ENCODE results near the gene FAM20C.
"Not testable (repeated sequence)": the region's sequence is repeated elsewhere in the genome, so short reads cannot be mapped to it uniquely, and the experiment has no call there.

Gene FAM20C

GRCh38 chr7:242826-243579 lies 50.6 kb downstream of the FAM20C start:
- DNase-seq (ENCODE audit: low read depth, low spot score): not testable (repeated sequence)

DNA sequence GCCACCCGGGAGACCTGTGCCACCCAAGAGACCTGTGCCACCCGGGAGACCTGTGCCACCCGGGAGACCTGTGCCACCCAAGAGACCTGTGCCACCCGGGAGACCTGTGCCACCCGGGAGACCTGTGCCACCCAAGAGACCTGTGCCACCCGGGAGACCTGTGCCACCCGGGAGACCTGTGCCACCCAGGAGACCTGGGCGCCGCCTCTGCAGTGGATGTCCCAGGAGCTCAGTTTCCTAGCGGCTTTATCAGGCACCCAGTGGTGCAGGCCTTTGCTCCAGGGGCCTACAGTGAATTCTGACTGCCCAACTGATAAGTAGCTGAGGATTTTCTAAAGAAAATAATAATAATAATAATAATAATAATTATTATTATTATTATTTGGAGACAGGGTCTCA lies 51.2 kb downstream of the FAM20C start:
- not testable (repeated sequence) for DNase-seq (ENCODE audit: low read depth, low spot score)

- no peak for DNase-seq (ENCODE audit: low read depth, low spot score)
These were observed 52.6 kb downstream of the FAM20C start for GRCh38 chr7:244974-245373.

- no peak for DNase-seq (ENCODE audit: low read depth, low spot score)
These were observed 53.4 kb downstream of the FAM20C start for GRCh38 chr7:245574-246295.

DNA sequence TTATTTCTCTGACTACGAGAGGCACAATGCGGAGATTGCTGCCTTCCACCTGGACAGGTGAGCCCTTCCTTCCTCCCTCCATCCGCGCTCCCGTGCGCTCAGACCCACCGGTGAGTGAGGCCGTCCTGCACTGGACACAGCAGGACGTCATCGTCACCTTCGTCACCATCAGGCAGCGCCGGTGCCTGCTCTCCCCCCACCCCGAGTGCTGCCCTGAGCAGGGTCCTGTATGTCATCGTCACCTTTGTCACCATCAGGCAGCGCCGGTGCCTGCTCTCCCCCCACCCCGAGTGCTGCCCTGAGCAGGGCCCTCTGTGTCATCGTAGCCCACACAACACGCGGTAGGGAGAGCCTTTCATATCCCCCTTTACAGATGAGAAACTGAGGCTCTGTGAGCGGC lies 54.1 kb downstream of the FAM20C start:
- no peak for DNase-seq (ENCODE audit: low read depth, low spot score)

GRCh38 chr7:247181-247580 lies 54.8 kb downstream of the FAM20C start:
- no peak for DNase-seq (ENCODE audit: low read depth, low spot score)

DNA sequence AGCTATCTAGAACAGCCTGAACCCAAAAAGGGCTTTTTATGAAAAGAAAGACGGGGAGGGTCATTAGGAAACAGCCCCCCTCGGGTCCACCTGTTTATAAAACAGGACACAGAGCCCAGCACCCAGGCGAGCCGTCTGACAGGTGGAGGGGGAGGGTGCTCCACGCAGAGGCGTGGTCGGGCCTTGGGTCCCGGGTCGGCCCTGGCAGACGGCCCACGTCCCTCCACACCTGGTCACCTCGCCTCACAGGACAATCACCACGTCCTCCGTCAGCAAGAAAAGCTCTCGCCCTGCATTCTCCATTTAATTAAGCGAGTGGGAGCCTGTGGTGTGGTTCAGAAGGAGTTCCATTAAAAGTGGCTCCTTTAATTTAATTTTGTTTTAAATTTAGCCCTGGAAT lies 55.3 kb downstream of the FAM20C start:
- DNase-seq (ENCODE audit: low read depth, low spot score): no peak

GRCh38 chr7:248732-249435 lies 56.5 kb downstream of the FAM20C start:
- no peak for DNase-seq (ENCODE audit: low read depth, low spot score)

DNA sequence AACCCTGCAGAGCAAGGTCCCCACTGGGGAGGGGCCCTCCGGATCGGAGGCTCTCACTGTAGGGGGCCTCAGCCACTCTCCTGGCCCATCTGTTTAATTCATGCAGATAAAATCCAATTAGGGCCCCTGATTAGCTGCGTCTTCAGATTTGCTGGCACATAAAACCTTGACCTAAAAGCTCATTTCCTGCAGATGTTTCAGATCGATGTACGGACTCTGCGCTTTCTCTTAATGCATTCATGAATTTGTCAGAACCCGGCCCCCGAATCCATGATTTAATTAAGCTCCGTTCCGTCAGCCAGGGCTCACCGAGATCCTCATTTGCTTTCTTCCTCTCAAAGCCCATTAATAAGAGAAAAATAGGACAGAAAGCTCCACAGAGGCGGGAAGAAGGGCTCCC lies 57.6 kb downstream of the FAM20C start:
- DNase-seq (ENCODE audit: low read depth, low spot score): no peak

DNA sequence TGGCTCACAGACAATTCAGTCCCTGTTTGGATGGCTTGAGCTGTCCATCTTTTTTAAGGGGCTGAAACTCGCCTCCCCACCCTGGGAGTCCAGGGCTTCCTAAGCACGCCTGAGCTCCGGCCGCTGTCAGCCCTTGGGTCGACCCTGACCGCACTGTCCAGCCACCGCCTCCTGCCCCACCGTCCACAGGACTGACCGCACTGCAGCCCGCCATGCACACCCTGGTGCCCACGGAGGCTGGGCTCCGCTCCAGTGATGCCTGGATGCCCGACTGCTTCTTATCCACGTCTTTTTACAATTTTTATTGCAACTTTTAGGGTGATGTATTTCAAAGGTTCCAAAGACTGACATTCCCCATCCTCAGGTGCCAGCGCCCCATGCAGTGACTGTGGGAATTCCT lies 58.2 kb downstream of the FAM20C start:
- no peak for DNase-seq (ENCODE audit: low read depth, low spot score)

GRCh38 chr7:251005-251404 lies 58.6 kb downstream of the FAM20C start:
- DNase-seq (ENCODE audit: low read depth, low spot score): no peak

DNA sequence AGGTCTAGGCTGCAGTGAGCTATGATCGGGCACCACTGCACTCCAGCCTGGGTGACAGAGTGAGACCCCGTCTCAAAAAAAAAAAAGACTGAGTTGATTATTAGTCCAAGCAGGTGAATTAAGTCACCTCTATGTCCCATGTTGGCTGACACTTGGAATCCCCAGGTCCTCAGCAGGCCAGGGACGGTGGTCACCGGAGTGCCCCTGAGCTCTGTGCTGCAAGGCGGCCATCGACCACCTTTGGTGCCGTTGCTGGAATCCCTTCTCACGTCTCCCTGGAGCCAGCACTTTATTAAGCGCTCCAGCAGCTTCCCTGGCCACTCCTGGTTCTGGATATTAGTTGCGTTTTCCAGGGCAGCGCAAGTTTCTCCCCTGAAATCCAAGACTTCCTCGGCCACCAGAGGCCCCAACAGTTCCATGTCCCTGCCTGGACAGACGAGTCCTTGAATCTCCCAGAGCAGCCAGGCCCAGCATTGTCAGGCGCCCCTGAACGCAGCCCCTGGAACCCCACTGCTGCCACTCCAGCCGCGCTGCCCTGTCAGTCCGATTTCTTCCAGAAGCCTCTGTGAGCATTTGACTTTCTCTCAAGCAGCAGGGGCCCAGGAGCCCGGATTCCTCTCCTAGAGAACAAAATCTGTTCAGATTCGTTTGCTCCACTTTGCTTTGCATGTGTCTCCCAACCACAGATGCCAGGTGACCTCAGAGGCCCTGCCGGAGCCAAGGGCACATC lies 59.2 kb downstream of the FAM20C start:
- no peak for DNase-seq (ENCODE audit: low read depth, low spot score)

GRCh38 chr7:252216-252965 lies 60.0 kb downstream of the FAM20C start:
- DNase-seq (ENCODE audit: low read depth, low spot score): no peak

DNA sequence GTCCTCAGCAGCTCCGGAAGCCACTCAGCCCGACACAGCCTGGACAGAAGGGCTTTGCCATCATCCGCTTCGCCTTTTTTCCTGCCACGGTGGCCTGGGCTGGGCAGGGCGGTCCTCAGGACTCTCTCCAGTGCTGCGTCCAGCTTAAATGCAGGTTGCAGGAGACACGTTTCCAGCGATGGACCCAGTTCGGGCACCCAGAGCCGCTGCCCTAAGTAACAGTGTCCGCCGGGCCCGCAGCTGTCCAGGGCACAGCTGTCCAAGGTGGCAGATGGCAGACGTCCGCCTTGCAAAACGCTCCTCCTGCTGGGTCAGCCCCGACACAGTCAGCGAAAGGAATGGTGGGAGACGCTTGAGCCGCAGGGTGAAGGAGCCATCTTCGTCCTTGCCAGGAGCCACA lies 60.6 kb downstream of the FAM20C start:
- no peak for DNase-seq (ENCODE audit: low read depth, low spot score)

DNA sequence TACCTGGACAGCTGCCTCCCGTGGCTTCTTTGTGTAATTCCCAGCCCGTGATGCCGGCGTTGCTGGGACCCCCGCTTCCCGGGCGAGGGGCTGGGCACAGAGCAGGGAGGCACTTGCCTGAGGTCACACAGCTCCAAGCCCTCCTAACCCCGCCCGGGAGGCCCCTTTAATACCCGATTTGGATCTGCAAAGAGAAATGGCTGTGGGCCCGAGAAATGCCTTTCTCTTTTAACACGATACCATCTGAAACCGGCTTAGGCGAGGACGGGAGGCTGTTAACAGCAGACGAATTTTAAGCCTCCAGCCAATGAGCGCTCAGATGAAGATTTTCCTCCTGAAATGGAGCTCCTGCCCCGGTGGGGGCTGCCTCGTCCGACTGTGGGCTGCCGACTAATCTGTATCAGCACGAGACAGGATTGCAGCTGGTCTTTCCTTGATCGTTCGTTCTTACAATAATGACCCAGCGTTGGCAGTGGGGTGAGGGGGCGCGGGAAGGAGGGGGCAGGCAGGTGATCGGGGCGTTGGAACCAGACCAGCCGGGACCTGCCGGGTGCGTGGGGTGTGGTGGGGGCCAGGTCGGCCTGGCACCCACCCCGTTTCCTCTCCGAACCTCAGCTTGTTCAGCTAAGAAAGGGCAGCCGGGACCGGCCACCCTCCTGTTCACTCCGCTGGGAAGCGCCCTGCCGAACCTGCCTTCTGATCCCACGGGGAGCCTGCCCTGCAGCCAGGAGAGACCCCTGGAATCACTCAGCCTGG lies 61.4 kb downstream of the FAM20C start:
- DNase-seq (ENCODE audit: low read depth, low spot score): no peak

DNA sequence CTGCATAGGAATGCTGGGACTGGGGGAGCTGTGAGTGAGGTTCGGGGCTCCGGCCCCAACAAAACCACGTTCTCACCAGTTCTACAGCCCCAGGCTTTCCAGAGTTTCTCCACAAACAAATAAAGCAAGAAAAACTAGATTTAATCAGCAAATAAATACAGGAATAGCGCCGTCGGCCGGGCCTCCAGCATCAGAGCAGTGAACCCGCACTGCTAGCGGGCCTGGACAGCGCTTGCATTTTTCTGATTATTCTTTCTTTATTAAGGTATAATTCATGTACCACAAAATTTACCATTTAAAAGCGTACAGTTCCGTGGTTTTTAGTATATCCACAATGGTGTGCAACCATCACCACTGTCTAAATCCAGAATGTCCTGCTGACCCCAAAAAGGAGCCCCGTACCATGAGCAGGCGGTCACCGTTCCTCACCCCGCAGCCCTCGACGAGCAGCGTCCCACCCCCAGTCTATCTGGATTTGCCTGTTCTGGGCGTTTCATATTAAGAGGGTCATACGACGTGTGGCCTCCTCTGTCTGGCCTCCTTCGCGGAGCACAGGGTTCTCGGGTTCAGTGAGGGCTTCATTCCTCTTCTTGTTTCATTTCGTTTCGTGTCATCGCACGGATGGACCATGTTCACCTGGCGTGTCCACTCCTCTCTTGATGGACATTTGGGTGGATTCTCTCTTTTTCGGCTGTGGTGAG lies 62.1 kb downstream of the FAM20C start:
- no peak for DNase-seq (ENCODE audit: low read depth, low spot score)

DNA sequence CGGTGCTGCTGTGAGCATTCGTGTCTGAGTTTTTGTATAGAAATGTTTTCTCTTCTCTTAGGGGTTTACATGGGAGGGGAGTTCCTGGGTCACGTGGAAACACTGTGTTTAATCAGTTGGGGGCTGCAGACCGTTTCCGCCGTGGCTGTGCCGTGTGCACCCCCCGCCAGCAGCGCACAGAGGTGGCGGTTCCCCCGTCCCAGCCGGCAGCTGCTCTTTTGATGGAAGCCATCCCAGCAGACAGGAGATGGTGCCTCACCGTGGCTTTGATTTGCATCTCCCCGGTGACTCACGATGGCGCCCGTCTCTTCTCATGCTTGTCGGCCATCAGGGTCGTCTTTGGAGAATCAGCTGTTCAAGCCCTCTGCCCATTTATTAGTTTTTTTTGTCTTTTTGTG lies 62.7 kb downstream of the FAM20C start:
- no peak for DNase-seq (ENCODE audit: low read depth, low spot score)

DNA sequence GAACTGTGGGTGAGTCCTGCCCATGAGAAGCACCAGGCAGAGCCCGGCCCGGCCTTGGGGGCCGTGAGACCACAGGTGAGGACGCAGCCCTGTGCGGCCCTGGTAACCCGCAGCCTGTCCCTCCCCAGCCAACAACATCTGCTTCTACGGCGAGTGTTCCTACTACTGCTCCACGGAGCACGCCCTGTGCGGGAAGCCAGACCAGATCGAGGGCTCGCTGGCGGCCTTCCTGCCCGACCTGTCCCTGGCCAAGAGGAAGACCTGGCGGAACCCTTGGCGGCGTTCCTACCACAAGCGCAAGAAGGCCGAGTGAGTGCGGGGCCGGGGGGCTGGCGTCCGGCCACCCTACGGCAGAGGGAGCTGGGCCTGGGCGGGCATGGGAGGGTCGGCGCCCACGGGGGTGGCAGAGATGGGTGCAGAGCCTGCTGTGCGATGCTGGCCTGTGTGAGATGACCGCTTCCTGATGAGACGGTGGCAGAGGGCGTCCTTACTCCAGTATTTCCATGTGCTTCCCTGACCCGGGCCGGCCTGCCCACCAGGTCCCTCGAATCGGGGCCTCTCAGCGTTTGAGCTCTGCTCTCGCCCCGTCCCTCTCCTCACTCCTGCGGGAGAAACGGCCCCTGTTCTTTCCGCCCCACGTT lies 63.5 kb downstream of the FAM20C start:
- no peak for DNase-seq (ENCODE audit: low read depth, low spot score)

DNA sequence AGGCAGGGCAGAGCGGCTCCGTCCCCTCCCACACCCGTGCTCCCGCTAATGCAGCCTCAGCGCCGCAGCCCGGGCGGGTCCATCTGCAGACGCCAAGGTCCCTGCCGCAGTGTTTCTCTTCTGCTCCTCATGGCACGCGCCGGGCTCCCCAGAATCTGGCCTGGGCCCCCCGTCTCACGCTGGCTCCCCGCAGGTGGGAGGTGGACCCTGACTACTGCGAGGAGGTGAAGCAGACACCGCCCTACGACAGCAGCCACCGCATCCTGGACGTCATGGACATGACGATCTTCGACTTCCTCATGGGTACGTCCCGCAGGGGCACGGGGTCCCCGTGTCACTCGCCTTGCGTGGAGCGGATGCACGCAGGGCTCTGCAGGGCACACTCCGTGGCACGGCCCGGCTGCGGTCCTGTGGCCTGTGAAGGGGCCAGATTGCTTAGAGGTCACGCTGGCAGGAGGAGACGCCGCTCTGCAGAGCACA lies 64.1 kb downstream of the FAM20C start:
- no peak for DNase-seq (ENCODE audit: low read depth, low spot score)
